22Rv1 (cell line): ENCODE measurements around the gene SOX10.
"Not testable (repeated sequence)": the region's sequence is repeated elsewhere in the genome, so short reads cannot be mapped to it uniquely, and the experiment has no call there.

ENCODE experiments used
- H3K27ac ChIP-seq: fragments of 450-650 bp; 2 replicates; pipeline ENCODE4 v1.5.1; 2017
- CTCF ChIP-seq: fragments of 450-650 bp; IDR thresholded peaks from 2 replicates; pipeline ENCODE4 v1.5.1; 2017; ENCODE audit warnings: mild to moderate bottlenecking
- ZFX ChIP-seq: fragments of 450-650 bp; IDR thresholded peaks from 2 replicates; pipeline ENCODE4 v1.6.1; 2017; ENCODE audit warnings: antibody characterized with exemption, borderline replicate concordance

The SOX10 gene

GRCh38 chr22:37953062-37953436 lies 31.3 kb downstream of the SOX10 start:
- TF ChIP-seq ZFX = no peak
- TF ChIP-seq CTCF = no peak
- peak overlapping the region; percentile 32 for H3K27ac ChIP-seq

DNA sequence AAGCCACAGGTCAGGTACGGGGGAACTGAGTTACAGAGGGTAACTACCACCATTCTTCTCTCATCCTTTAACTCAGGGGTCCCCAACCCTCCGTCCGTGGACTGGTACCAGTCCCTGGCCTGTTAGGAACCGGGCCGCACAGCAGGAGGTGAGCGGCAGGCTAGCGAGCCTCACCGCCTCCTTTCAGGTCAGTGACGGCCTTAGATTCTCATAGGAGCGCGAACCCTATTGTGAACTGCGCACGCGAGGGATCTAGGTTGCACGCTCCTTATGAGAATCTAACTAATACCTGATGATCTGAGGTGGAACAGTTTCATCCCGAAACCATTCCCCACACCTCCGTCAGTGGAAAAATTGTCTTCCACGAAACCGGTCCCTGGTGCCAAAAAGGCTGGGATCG lies 31.7 kb downstream of the SOX10 start:
- not testable (repeated sequence) for H3K27ac ChIP-seq

DNA sequence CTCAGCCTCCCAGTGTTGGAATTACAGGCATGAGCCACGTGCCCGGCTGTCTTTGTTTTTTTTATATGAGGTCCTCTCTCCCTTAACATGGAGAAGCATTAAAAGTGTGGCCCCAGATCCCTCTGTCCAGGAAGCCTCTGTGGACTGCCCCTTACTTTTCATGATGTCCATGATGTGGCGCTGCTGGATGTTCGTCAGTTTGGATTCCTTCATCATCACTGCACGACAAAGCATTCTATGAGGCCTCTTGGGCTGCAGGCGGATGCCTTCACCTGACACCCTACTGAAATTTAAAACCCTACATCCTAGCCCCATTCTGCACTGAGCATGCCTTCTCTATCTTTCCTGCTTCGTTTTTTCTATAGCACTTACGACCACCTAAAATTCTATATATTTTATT lies 33.0 kb downstream of the SOX10 start:
- no peak overlapping the region for H3K27ac ChIP-seq
- no peak for TF ChIP-seq CTCF
- TF ChIP-seq ZFX = no peak

DNA sequence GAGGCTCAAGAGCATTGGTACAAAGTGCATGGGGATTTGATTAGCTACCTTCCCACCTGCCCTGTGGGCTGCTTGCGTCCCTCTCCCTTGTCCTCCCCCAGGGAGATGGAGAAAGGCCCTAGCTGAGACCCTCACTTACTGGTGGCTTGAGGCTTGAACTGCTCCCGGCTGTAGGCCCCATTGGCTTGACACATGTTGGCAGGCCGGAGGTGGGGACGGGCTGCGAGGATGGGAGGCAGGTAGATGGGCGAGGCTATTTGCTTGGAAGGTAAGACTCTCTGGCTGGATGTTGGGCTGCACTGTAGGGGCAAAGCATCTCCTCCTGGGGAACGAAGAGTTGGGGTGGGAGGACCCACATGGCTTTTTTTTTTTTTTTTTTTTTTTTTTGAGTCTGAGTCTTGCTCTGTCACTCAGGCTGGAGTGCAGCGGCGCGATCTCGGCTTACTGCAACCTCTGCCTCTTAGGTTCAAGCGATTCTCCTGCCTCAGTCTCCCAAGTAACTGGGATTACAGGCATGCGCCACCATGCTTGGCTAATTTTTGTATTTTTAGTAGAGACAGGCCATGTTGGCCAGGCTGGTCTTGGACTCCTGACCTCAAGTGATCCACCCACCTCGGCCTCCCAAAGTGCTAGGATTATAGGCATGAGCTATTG lies 37.1 kb downstream of the SOX10 start:
- not testable (repeated sequence) for H3K27ac ChIP-seq

DNA sequence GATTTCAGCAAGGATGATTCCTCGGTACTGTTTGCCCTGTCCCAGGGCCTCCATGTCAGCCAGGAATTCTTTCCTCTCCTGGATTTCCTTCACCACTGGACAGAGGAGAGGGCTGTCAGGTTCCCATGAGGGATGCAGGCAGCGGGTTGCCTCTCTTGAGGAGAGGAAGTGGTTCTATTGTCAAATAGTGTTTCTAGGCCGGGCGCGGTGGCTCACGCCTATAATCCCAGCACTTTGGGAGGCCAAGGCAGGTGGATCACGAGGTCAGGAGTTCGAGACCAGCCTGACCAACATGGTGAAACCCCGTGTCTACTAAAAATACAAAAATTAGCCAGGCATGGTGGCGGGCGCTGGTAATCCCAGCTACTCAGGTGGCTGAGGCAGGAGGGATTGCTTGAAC lies 39.9 kb downstream of the SOX10 start:
- peak overlapping the region; percentile 59 for H3K27ac ChIP-seq

DNA sequence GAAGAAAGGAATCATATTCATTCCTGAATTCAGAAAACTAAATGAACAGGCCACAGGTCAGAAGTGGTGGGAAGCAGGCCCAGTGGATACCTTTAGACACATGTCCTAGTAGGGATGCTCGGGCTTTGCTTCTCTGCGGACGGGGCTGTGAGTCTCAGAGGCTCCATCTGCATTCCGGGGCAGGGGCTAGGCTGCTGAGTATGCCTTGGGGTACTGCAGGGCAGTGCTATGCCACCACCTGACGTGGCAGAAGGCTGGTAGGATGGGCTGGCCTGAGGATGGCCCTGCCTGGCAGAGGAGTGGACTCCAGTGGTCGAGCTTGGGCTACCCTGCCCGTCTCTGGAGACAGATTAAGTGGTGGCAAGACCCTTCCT lies 40.5 kb downstream of the SOX10 start:
- peak overlapping the region; percentile 59 for H3K27ac ChIP-seq
- no peak for TF ChIP-seq ZFX
- TF ChIP-seq CTCF = no peak

GRCh38 chr22:37943136-37943824 lies 41.1 kb downstream of the SOX10 start:
- TF ChIP-seq ZFX (no peak), CTCF (no peak)
- H3K27ac ChIP-seq = peak overlapping the region; percentile 59

DNA sequence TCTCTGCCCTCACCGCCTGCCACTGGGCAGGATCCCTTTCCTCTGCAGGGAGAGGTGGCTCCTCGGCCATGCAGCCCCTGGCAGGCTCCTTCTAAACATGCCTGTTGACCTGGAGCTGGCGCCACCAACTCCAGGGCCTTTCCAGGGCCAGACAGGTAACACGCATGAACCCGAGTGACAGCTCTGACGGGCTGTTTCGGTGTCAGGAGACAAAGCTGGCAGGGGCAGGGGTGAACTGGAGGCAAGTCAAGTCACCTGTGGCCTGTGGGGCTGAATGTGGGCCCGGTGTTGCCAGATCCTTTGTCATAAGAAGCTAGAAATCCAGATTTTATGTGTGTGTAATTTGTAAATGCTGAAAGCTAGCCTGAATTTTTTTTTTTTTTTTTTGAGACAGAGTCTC lies 42.2 kb downstream of the SOX10 start:
- no peak for TF ChIP-seq ZFX
- no peak for TF ChIP-seq CTCF
- no peak overlapping the region for H3K27ac ChIP-seq

GRCh38 chr22:37940698-37941376 lies 43.5 kb downstream of the SOX10 start:
- TF ChIP-seq ZFX (no peak), CTCF (no peak)
- H3K27ac ChIP-seq = no peak overlapping the region
